VCaP (cell line): ENCODE results near the gene TAPBPL.

Experiments
- H3K27ac ChIP-seq: fragments of 450-650 bp; 2 replicates; pipeline ENCODE4 v1.5.1; 2017
- TF ChIP-seq, protein P1 (sequence below): fragments of 450-650 bp; conservative IDR thresholded peaks from 2 replicates; pipeline ENCODE4 v1.5.1; 2017; ENCODE audit warnings: mild to moderate bottlenecking, moderate library complexity

TAPBPL gene

DNA sequence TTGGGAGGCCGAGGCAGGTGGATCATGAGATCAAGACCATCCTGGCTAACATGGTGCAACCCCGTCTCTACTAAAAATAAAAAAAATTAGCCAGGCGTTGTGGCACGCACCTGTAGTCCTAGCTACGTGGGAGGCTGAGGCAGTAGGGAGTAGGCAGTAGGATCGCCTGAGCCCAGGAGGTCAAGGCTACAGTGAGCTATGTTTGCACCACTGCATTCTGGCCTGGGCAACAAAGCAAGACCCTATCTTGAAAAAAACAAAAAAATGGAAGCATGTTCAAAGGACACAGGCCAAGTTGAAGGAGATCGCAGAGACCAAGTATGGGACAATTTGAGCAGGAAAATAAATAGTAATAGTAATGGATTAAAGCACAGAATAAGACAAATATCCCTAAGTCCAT is 56.2 kb downstream of the TAPBPL start:
- no peak overlapping the region for H3K27ac ChIP-seq
- TF ChIP-seq, protein P1, sequence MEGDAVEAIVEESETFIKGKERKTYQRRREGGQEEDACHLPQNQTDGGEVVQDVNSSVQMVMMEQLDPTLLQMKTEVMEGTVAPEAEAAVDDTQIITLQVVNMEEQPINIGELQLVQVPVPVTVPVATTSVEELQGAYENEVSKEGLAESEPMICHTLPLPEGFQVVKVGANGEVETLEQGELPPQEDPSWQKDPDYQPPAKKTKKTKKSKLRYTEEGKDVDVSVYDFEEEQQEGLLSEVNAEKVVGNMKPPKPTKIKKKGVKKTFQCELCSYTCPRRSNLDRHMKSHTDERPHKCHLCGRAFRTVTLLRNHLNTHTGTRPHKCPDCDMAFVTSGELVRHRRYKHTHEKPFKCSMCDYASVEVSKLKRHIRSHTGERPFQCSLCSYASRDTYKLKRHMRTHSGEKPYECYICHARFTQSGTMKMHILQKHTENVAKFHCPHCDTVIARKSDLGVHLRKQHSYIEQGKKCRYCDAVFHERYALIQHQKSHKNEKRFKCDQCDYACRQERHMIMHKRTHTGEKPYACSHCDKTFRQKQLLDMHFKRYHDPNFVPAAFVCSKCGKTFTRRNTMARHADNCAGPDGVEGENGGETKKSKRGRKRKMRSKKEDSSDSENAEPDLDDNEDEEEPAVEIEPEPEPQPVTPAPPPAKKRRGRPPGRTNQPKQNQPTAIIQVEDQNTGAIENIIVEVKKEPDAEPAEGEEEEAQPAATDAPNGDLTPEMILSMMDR, result no peak
